Gastroesophageal sphincter (tissue), 4 donors: ENCODE results near the gene ZNF638. TPM values are rescaled to one million over a fixed set of nuclear protein-coding genes. Genes with fewer than 3 reads are reported as not detected.
A peak's percentile ranks its signal among the peaks of the same experiment; 100 is the strongest.

Source experiments
- ATAC-seq: fragments of 150-250 bp; one replicate; pipeline ENCODE4 v1.9.1; 2016; ENCODE audit warnings: mild to moderate bottlenecking, moderate library complexity
- H3K27ac ChIP-seq, 4 donors: fragments of 200-600 bp; sonication (generic) in 3 of 4; 1 replicate in 3 of 4; 2 replicates in 1 of 4; pipeline ENCODE4 v1.5.1; 2016 to 2019
- H3K27me3 ChIP-seq: fragments of 200-600 bp; sonication (generic); one replicate; pipeline ENCODE4 v1.5.1; 2019
- H3K36me3 ChIP-seq, 2 donors: fragments of 200-600 bp; sonication (generic); one replicate each; pipeline ENCODE4 v1.5.1; 2019; ENCODE audit warnings: control low read depth in 1 of 2
- H3K4me1 ChIP-seq, 3 donors: fragments of 200-600 bp; sonication (generic); 1 replicate in 2 of 3; 2 replicates in 1 of 3; pipeline ENCODE4 v1.5.1; 2016 to 2019; ENCODE audit warnings: control low read depth in 2 of 3
- H3K4me3 ChIP-seq, 2 donors: fragments of 200-600 bp; sonication (generic); one replicate each; pipeline ENCODE4 v1.5.1; 2019; ENCODE audit warnings: mild to moderate bottlenecking in 1 of 2, moderate library complexity in 1 of 2
- H3K9me3 ChIP-seq, 3 donors: fragments of 200-600 bp; sonication (generic); one replicate each; pipeline ENCODE4 v1.5.1; 2017 to 2019; ENCODE audit warnings: control low read depth in 2 of 3
- EP300 ChIP-seq: sonication (generic); formaldehyde crosslinking; IDR thresholded peaks from one replicate; pipeline ENCODE4 v1.6.1; 2017; ENCODE audit warnings: antibody characterized with exemption, mild to moderate bottlenecking
- POLR2A ChIP-seq, 2 donors: fragments of 450-650 bp; IDR thresholded peaks; one replicate each; pipeline ENCODE4 v1.6.1; 2017; ENCODE audit warnings: antibody characterized with exemption in 2 of 2, mild to moderate bottlenecking in 2 of 2, moderate library complexity in 1 of 2
- POLR2AphosphoS5 ChIP-seq: sonication (generic); formaldehyde crosslinking; IDR thresholded peaks from one replicate; pipeline ENCODE4 v1.6.1; 2017; ENCODE audit warnings: antibody characterized with exemption
- WGBS, 2 donors: methylation state at CpG; one replicate each; pipeline ENCODE4 v1.1.5; 2018; ENCODE audit warnings: low coverage in 1 of 2; 5-methylcytosine and 5-hydroxymethylcytosine counted together
- total RNA-seq, 4 donors: library from RNA; depleted of rRNA; stranded (reverse); fragments of >200 nt; gene quantifications; one replicate each; pipeline ENCODE4 v1.1.0, GENCODE V29; 2016
- TF ChIP-seq, protein P1 (sequence below), 4 experiments: fragments of 200-600 bp in 2 of 4; fragments of 450-650 bp in 2 of 4; sonication (generic) in 1 of 4; IDR thresholded peaks; one replicate each; pipeline ENCODE4 v1.5.1; 2017 to 2019; ENCODE audit warnings: antibody characterized with exemption in 4 of 4, mild to moderate bottlenecking in 2 of 4, moderate library complexity in 2 of 4

ZNF638 gene
- total RNA-seq, 4 donors from 2014 or later = 80.7 to 223 (median 122) TPM

DNA sequence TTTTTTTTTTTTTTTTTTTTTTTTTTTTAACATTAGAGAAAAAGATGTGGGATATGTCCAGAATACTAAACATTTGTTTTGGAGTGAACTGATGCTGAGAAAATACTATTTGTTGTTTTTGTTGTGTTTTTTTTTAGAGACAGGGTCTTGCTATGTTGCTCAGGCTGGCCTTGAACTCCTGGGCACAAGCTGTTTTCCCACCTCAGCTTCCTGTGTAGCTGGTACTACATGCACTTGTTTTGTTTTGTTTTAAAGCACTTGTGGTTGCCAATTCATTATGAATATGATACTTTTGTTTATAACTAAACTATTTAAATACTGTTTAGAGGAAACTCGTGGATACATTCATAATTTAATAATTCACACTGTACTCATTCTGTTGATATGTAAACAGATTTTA, 88.4 kb downstream of the ZNF638 start:
- no peak for ATAC-seq
- no peaks in the 10 kb centered on the region for H3K9me3 ChIP-seq
- H3K4me1 ChIP-seq = peaks cover 0 to 13% (median 4%) of the 10 kb centered on the region in 3 donors
- 60 to 78% methylated on average over 1 of the region's 1 CpG for WGBS, 2 donors
- TF ChIP-seq, protein P1, sequence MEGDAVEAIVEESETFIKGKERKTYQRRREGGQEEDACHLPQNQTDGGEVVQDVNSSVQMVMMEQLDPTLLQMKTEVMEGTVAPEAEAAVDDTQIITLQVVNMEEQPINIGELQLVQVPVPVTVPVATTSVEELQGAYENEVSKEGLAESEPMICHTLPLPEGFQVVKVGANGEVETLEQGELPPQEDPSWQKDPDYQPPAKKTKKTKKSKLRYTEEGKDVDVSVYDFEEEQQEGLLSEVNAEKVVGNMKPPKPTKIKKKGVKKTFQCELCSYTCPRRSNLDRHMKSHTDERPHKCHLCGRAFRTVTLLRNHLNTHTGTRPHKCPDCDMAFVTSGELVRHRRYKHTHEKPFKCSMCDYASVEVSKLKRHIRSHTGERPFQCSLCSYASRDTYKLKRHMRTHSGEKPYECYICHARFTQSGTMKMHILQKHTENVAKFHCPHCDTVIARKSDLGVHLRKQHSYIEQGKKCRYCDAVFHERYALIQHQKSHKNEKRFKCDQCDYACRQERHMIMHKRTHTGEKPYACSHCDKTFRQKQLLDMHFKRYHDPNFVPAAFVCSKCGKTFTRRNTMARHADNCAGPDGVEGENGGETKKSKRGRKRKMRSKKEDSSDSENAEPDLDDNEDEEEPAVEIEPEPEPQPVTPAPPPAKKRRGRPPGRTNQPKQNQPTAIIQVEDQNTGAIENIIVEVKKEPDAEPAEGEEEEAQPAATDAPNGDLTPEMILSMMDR (IDR thresholded peaks at IDR 0.05) = no peak
- TF ChIP-seq POLR2A (IDR thresholded peaks at IDR 0.05) (no peak), POLR2AphosphoS5 (no peak), EP300 (no peak)
- no peaks in the 10 kb centered on the region for H3K27me3 ChIP-seq
- H3K36me3 ChIP-seq = peaks cover 0 to 24% of the 10 kb centered on the region in 2 donors
- no peak overlapping the region for H3K27ac ChIP-seq
- no peak overlapping the region for H3K4me3 ChIP-seq

DNA sequence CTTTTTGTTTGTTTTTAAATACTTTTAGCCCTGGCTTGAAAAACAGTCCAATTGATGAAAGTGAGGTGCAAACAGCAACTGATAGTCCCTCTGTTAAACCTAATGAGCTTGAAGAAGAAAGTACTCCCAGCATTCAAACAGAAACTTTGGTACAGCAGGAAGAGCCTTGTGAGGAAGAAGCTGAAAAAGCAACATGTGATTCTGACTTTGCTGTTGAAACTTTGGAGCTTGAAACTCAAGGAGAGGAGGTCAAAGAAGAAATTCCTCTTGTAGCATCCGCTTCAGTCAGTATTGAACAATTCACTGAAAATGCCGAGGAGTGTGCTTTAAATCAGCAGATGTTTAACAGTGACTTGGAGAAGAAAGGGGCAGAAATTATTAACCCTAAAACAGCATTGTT, 91.2 kb downstream of the ZNF638 start:
- WGBS, 2 donors = 79 to 100% methylated on average over 2 of the region's 2 CpGs
- TF ChIP-seq POLR2A (IDR thresholded peaks at IDR 0.05) (no peak), EP300 (no peak), POLR2AphosphoS5 (no peak)
- TF ChIP-seq, protein P1 (IDR thresholded peaks at IDR 0.05) = no peak
- H3K27ac ChIP-seq = no peak overlapping the region
- no peak for ATAC-seq
- H3K36me3 ChIP-seq = peaks cover 7 to 52% of the 10 kb centered on the region in 2 donors
- H3K4me1 ChIP-seq = peaks cover 0 to 9% (median 4%) of the 10 kb centered on the region in 3 donors
- no peak overlapping the region for H3K4me3 ChIP-seq
- no peaks in the 10 kb centered on the region for H3K9me3 ChIP-seq
- H3K27me3 ChIP-seq = no peaks in the 10 kb centered on the region

DNA sequence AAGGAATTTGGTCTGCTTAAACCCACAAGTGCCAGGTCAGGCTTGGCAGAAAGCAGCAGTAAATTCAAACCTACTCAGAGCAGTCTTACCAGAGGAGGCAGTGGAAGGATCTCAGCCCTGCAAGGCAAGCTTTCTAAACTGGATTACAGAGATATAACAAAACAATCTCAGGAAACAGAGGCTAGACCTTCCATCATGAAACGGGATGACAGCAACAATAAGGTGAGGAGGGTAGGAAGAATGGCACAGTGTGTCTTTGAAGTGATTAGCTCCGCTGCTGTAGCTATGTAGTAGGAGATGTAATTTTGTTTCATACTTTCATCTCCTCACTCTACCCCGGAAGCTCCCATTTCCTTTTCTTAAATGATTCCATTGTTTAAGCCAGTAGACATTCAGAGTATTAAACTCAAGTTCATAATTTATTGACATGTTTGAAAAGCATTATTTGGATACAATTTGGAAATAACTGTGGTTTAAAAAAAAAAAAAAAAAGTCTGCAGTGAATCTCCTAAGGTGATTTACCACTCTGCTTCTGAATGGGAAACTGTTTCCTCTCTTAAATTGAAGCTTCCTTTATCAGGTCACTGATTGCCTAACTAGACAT, 92.3 kb downstream of the ZNF638 start:
- H3K36me3 ChIP-seq = peaks cover 7 to 63% of the 10 kb centered on the region in 2 donors
- no peaks in the 10 kb centered on the region for H3K27me3 ChIP-seq
- H3K4me3 ChIP-seq = no peak overlapping the region
- 65 to 75% methylated on average over 3 of the region's 3 CpGs for WGBS, 2 donors
- ATAC-seq = no peak
- TF ChIP-seq POLR2AphosphoS5 (no peak), POLR2A (IDR thresholded peaks at IDR 0.05) (no peak), EP300 (no peak)
- TF ChIP-seq, protein P1 (IDR thresholded peaks at IDR 0.05) = no peak
- H3K27ac ChIP-seq = peak overlapping the region in 1 of 4 donors; percentile 34
- no peaks in the 10 kb centered on the region for H3K9me3 ChIP-seq
- H3K4me1 ChIP-seq = peaks cover 0 to 6% (median 4%) of the 10 kb centered on the region in 3 donors

DNA sequence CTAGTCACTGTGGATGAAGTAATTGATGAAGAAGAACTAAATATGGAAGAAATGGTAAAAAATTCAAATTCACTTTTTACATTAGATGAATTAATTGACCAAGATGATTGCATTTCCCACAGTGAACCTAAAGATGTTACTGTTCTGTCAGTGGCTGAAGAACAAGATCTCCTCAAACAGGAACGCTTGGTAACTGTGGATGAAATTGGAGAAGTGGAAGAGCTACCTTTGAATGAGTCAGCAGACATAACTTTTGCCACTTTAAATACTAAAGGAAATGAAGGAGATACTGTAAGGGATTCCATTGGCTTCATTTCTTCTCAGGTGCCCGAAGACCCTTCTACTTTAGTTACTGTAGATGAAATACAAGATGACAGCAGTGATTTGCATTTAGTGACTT, 95.1 kb downstream of the ZNF638 start:
- no peak for ATAC-seq

More for the DNA sequence above, 95.1 kb downstream of the ZNF638 start:
- Histone ChIP-seq H3K4me1 (peaks cover 0 to 4% (median 0%) of the 10 kb centered on the region in 3 donors), H3K4me3 (no peak overlapping the region), H3K9me3 (no peaks in the 10 kb centered on the region), H3K36me3 (peaks cover 10 to 89% of the 10 kb centered on the region in 2 donors), H3K27ac (no peak overlapping the region), H3K27me3 (no peaks in the 10 kb centered on the region)
- WGBS, 2 donors = 92 to 100% methylated on average over 1 to 2 of the region's 2 CpGs
- TF ChIP-seq POLR2AphosphoS5 = no peak
- TF ChIP-seq, protein P1 (IDR thresholded peaks at IDR 0.05) = no peak
- TF ChIP-seq EP300 = no peak
- TF ChIP-seq POLR2A (IDR thresholded peaks at IDR 0.05) = no peak
